Measurements from ENCODE around the gene TNFSF13.

DNA sequence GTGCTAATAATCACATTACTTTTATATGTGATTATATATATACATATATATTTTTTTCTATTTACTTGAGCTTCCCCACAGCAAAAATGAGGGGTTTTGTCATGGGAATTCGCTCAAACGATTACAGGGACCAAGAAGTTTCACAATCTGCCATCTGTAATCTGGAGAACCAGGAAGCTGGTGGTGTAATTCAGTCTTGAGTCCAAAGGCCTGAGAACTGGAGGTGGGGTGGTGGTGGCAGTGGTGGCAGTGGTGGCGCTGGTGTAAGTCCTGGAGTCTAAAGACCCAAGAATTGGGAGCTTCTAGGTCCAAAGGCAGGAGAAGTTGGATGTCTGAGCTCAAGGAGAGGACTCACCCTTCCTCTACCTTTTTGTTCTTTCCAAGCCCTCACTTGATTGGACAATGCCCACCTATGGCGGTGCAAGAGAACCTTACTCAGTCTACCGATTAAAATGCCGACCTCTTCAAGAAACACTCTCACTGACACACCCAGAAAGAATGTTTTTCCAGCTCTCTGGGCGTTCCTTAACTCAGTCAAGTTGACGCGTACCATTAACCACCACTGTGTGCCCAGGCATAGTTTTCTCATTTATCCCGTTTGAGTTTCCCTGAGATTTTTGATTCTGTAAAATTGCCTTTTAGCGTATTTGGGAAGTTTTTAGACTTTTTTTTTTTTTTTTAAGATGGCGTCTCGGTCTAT is 42.5 kb upstream of the TNFSF13 start:
- TF ChIP-seq POLR2A (IDR thresholded peaks at IDR 0.05): no peak
- TF ChIP-seq, protein P1, sequence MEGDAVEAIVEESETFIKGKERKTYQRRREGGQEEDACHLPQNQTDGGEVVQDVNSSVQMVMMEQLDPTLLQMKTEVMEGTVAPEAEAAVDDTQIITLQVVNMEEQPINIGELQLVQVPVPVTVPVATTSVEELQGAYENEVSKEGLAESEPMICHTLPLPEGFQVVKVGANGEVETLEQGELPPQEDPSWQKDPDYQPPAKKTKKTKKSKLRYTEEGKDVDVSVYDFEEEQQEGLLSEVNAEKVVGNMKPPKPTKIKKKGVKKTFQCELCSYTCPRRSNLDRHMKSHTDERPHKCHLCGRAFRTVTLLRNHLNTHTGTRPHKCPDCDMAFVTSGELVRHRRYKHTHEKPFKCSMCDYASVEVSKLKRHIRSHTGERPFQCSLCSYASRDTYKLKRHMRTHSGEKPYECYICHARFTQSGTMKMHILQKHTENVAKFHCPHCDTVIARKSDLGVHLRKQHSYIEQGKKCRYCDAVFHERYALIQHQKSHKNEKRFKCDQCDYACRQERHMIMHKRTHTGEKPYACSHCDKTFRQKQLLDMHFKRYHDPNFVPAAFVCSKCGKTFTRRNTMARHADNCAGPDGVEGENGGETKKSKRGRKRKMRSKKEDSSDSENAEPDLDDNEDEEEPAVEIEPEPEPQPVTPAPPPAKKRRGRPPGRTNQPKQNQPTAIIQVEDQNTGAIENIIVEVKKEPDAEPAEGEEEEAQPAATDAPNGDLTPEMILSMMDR (IDR thresholded peaks at IDR 0.05): no peak

All from uterus (tissue), 2 donors.